Nephron (organoid): ENCODE measurements around the gene FKBP4.

Experiments
- H3K27ac Mint-ChIP-seq, 3 experiments: 2 replicates each; pipeline ENCODE4 v1.8.0; 2020; ENCODE audit warnings: mixed read lengths in 3 of 3, mild to moderate bottlenecking in 2 of 3, moderate library complexity in 1 of 3
- H3K27me3 Mint-ChIP-seq: 2 replicates; pipeline ENCODE4 v1.8.0; 2021; ENCODE audit warnings: low read depth, mild to moderate bottlenecking, moderate library complexity, mixed read lengths
- H3K36me3 Mint-ChIP-seq: 2 replicates; pipeline ENCODE4 v1.8.0; 2020; ENCODE audit warnings: low read depth, mixed read lengths
- H3K4me1 Mint-ChIP-seq: 2 replicates; pipeline ENCODE4 v1.8.0; 2020; ENCODE audit warnings: mixed read lengths
- H3K4me3 Mint-ChIP-seq, 3 experiments: 2 replicates each; pipeline ENCODE4 v1.8.0; 2020; ENCODE audit warnings: mild to moderate bottlenecking in 3 of 3, mixed read lengths in 3 of 3, moderate library complexity in 2 of 3
- H3K9me3 Mint-ChIP-seq: 2 replicates; pipeline ENCODE4 v1.8.0; 2020; ENCODE audit warnings: mixed read lengths
- CTCF ChIP-seq, 3 experiments: fragments of 200-600 bp; sonication (generic); IDR thresholded peaks; one replicate each; pipeline ENCODE4 v1.5.0; 2021; ENCODE audit warnings: antibody characterized with exemption in 3 of 3; ENCODE audit not compliant: unreplicated experiment in 3 of 3

The FKBP4 gene

GRCh38 chr12:2772370-2772769 is 22.4 kb upstream of the FKBP4 start:
- no peaks in the 10 kb centered on the region for H3K36me3 Mint-ChIP-seq
- no peak for TF ChIP-seq CTCF (IDR thresholded peaks at IDR 0.05; ENCODE audit: unreplicated experiment in 3 of 3)
- H3K4me1 Mint-ChIP-seq: no peaks in the 10 kb centered on the region
- no peak overlapping the region for H3K27ac Mint-ChIP-seq
- no peaks in the 10 kb centered on the region for H3K9me3 Mint-ChIP-seq
- no peak overlapping the region for H3K4me3 Mint-ChIP-seq
- peaks cover 4% of the 10 kb centered on the region for H3K27me3 Mint-ChIP-seq

- no peak overlapping the region for H3K4me3 Mint-ChIP-seq
- H3K27me3 Mint-ChIP-seq: peaks cover 9% of the 10 kb centered on the region
- H3K36me3 Mint-ChIP-seq: no peaks in the 10 kb centered on the region
- no peaks in the 10 kb centered on the region for H3K9me3 Mint-ChIP-seq
- H3K4me1 Mint-ChIP-seq: no peaks in the 10 kb centered on the region
- H3K27ac Mint-ChIP-seq: no peak overlapping the region
- no peak for TF ChIP-seq CTCF (IDR thresholded peaks at IDR 0.05; ENCODE audit: unreplicated experiment in 3 of 3)
Measured at GRCh38 chr12:2773199-2773875, 21.4 kb upstream of the FKBP4 start.

- H3K4me3 Mint-ChIP-seq: no peak overlapping the region
- H3K27ac Mint-ChIP-seq: no peak overlapping the region
- peaks cover 9% of the 10 kb centered on the region for H3K27me3 Mint-ChIP-seq
- TF ChIP-seq CTCF (IDR thresholded peaks at IDR 0.05; ENCODE audit: unreplicated experiment in 3 of 3): no peak
- H3K4me1 Mint-ChIP-seq: no peaks in the 10 kb centered on the region
- no peaks in the 10 kb centered on the region for H3K9me3 Mint-ChIP-seq
- no peaks in the 10 kb centered on the region for H3K36me3 Mint-ChIP-seq
Measured at GRCh38 chr12:2775431-2775830, 19.3 kb upstream of the FKBP4 start.

GRCh38 chr12:2776129-2776806 is 18.5 kb upstream of the FKBP4 start:
- no peaks in the 10 kb centered on the region for H3K36me3 Mint-ChIP-seq
- H3K4me3 Mint-ChIP-seq: no peak overlapping the region
- no peak overlapping the region for H3K27ac Mint-ChIP-seq
- no peaks in the 10 kb centered on the region for H3K9me3 Mint-ChIP-seq
- H3K27me3 Mint-ChIP-seq: peaks cover 9% of the 10 kb centered on the region
- no peaks in the 10 kb centered on the region for H3K4me1 Mint-ChIP-seq
- no peak for TF ChIP-seq CTCF (IDR thresholded peaks at IDR 0.05; ENCODE audit: unreplicated experiment in 3 of 3)

GRCh38 chr12:2779281-2779680 is 15.5 kb upstream of the FKBP4 start:
- no peaks in the 10 kb centered on the region for H3K36me3 Mint-ChIP-seq
- TF ChIP-seq CTCF (IDR thresholded peaks at IDR 0.05; ENCODE audit: unreplicated experiment in 3 of 3): no peak
- peaks cover 16% of the 10 kb centered on the region for H3K27me3 Mint-ChIP-seq
- peaks cover 6% of the 10 kb centered on the region for H3K4me1 Mint-ChIP-seq
- H3K4me3 Mint-ChIP-seq: no peak overlapping the region
- no peaks in the 10 kb centered on the region for H3K9me3 Mint-ChIP-seq
- no peak overlapping the region for H3K27ac Mint-ChIP-seq
